Right cardiac atrium (tissue), 5 donors: Measurements from ENCODE around the gene ST6GALNAC3. TPM values are rescaled to one million over a fixed set of nuclear protein-coding genes. Genes with fewer than 3 reads are reported as not detected.

Experiments used
- ATAC-seq, 2 donors: fragments of 200-7000 bp; cut with Tn5 transposase; one replicate each; pipeline versions ENCODE4 v1.8.0 to v1.9.1; 2020; ENCODE audit warnings: moderate library complexity in 2 of 2, mild to moderate bottlenecking in 1 of 2
- DNase-seq, 3 donors: peaks; one replicate each; pipeline ENCODE4 v3.0.0-alpha.2; 2020
- H3K27ac ChIP-seq: one replicate; pipeline ENCODE4 v1.5.1; 2013; ENCODE audit warnings: mild to moderate bottlenecking, low read length, control low read depth, moderate library complexity
- H3K27me3 ChIP-seq: one replicate; pipeline ENCODE4 v1.6.1; 2013; ENCODE audit not compliant: control insufficient read depth, insufficient read depth
- H3K4me1 ChIP-seq: one replicate; pipeline ENCODE4 v1.6.1; 2013; ENCODE audit warnings: low read length; ENCODE audit not compliant: control insufficient read depth, insufficient read depth
- H3K4me3 ChIP-seq: one replicate; pipeline ENCODE4 v1.5.1; 2013; ENCODE audit warnings: low read length, control low read depth
- H3K9me3 ChIP-seq: one replicate; pipeline ENCODE4 v1.6.1; 2013; ENCODE audit warnings: low read length; ENCODE audit not compliant: control insufficient read depth
- WGBS: extraction: QIAGEN DNeasy Blood & Tissue Kit; methylation state at CpG from one replicate; pipeline ENCODE4 v1.1.7; 2013; 5-methylcytosine and 5-hydroxymethylcytosine counted together
- intact Hi-C, 4 donors: fragments of 100-400 bp; cut with DNase I; formaldehyde crosslinking; loops; one replicate each; pipeline versions ENCODE4 v1.11.0 to v1.14.0; 2022 to 2023
- polyA plus RNA-seq: library from polyadenylated mRNA; stranded (reverse); fragments of 200-250 nt; gene quantifications from one replicate; pipeline ENCODE4 v1.2.3, GENCODE V29; 2013
- total RNA-seq, 4 donors: library from RNA; stranded (reverse); fragmentation: NEBNext Ultra II Directional; extraction: Animal tissue kit (Norgen Biotek cat#: 25700); gene quantifications; one replicate each; pipeline ENCODE4 v1.2.1, GENCODE V29; 2021
- donor health status: healthy with polysubstance abuse.
- donor health status: DM: no; HTN: yes; CAD: no.
- donor health status: DM: no; HTN: no; CAD: no.
- donor health status: DM: no; HTN: yes; CAD: no; lungs with severe emphysema.
- donor health status: DM: yes; HTN: yes; CAD: no.

The ST6GALNAC3 gene
- total and polyA plus RNA-seq, 5 donors: 2.8 to 19.9 (median 15.4) TPM

- H3K4me1 ChIP-seq: peaks cover 1% of the 10 kb centered on the region
- no peaks in the 10 kb centered on the region for H3K27me3 ChIP-seq
- no peak overlapping the region for H3K4me3 ChIP-seq
- DNase-seq (peak in 2 of 3 donors; percentile 35 to 57), ATAC-seq (peak; percentile 67 to 74)
- no peak overlapping the region for H3K27ac ChIP-seq
- no peaks in the 10 kb centered on the region for H3K9me3 ChIP-seq
- intact Hi-C loops: no loop called here
Observed at GRCh38 chr1:76390456-76390855, 315.9 kb downstream of the ST6GALNAC3 start.

DNA sequence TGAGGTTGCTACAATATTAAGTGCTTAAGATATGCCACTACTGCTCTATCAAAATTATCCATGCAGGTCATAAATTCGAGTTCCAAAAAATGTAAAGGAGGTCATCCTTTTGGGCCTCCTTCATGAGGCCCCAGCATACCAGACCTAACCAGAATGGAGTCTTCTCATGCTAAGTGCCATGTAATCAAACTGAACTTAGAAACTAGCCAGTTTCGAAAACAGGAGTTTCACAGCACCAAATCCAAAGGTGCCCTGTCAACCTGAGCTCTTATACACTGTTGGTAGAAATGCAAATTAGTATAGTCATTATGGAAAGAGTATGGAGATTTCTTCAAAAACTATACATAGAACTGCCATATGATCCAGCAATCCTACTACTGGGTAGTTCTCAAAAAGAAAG lies 320.5 kb downstream of the ST6GALNAC3 start:
- WGBS: 92% methylated on average over 2 of the region's 2 CpGs
- H3K27me3 ChIP-seq: no peaks in the 10 kb centered on the region
- no peaks in the 10 kb centered on the region for H3K9me3 ChIP-seq

DNA sequence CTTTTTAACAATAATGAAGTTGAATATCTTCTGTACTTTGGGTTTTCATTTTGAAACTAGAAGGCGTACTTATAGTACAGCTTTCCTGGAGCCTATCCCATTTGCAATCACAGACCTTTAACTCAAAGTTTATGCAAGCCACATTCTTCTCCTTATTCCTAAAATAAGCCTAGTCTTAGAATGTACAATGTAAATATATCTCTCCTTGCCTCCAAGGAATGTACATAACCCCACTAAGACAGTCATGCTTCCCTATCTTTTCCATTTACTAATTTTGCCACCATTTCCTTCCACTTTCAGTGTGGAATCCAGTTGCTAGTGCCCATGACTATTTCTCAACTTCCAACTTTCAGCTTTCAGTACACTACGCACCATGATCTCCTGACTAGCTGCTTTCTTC lies 327.6 kb downstream of the ST6GALNAC3 start:
- H3K27me3 ChIP-seq: no peaks in the 10 kb centered on the region
- no peak for ATAC-seq
- no peaks in the 10 kb centered on the region for H3K9me3 ChIP-seq
- intact Hi-C loops: no loop called here
- H3K4me1 ChIP-seq: no peaks in the 10 kb centered on the region
- H3K27ac ChIP-seq: no peak overlapping the region
- no peak for DNase-seq
- WGBS: 98% methylated on average over 2 of the region's 2 CpGs
- no peak overlapping the region for H3K4me3 ChIP-seq

More for the DNA sequence above, 320.5 kb downstream of the ST6GALNAC3 start:
- H3K27ac ChIP-seq: no peak overlapping the region
- intact Hi-C loops: no loop called here
- no peak overlapping the region for H3K4me3 ChIP-seq
- DNase-seq: no peak
- H3K4me1 ChIP-seq: peaks cover 1% of the 10 kb centered on the region
- ATAC-seq: no peak

GRCh38 chr1:76408303-76408702 lies 333.8 kb downstream of the ST6GALNAC3 start:
- DNase-seq (no peak), ATAC-seq (no peak)
- Histone ChIP-seq H3K4me1 (no peaks in the 10 kb centered on the region), H3K4me3 (no peak overlapping the region), H3K9me3 (no peaks in the 10 kb centered on the region), H3K27me3 (no peaks in the 10 kb centered on the region), H3K27ac (no peak overlapping the region)
- intact Hi-C loops: no loop called here
- 91% methylated on average over 3 of the region's 3 CpGs for WGBS

GRCh38 chr1:76410499-76410898 lies 336.0 kb downstream of the ST6GALNAC3 start:
- DNase-seq: no peak

GRCh38 chr1:76418531-76418930 lies 344.0 kb downstream of the ST6GALNAC3 start:
- Histone ChIP-seq H3K27me3 (no peaks in the 10 kb centered on the region), H3K4me1 (no peaks in the 10 kb centered on the region), H3K9me3 (no peaks in the 10 kb centered on the region), H3K4me3 (no peak overlapping the region), H3K27ac (no peak overlapping the region)
- DNase-seq (no peak), ATAC-seq (no peak)
- intact Hi-C loops: no loop called here
- 87% methylated on average over 3 of the region's 3 CpGs for WGBS

More at GRCh38 chr1:76410499-76410898, 336.0 kb downstream of the ST6GALNAC3 start:
- H3K4me1 ChIP-seq: no peaks in the 10 kb centered on the region
- H3K9me3 ChIP-seq: no peaks in the 10 kb centered on the region
- intact Hi-C loops: no loop called here
- no peak for ATAC-seq
- H3K4me3 ChIP-seq: no peak overlapping the region
- 76% methylated on average over 2 of the region's 2 CpGs for WGBS
- no peak overlapping the region for H3K27ac ChIP-seq
- no peaks in the 10 kb centered on the region for H3K27me3 ChIP-seq

DNA sequence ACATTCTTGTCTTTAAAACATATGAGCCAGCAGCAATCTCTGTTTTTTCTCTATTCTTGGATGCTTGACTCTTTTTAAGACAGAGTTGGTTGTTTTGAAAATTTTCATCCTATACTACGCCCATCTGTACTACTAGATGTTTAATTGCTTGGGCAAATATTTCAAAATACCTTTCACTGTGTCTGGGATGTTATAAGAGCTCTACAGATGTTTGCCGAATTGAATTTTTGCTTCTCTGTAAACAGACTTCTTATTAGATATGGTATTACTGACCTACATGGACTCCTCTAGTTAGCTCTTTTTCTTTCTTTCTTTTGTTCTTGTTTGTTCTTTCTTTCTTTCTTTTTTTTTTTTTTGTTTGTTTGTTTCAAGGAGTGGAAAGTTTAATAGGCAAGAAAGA lies 345.1 kb downstream of the ST6GALNAC3 start:
- intact Hi-C loops: no loop called here
- H3K4me1 ChIP-seq: no peaks in the 10 kb centered on the region
- H3K9me3 ChIP-seq: no peaks in the 10 kb centered on the region
- H3K27me3 ChIP-seq: no peaks in the 10 kb centered on the region
- no peak overlapping the region for H3K27ac ChIP-seq
- DNase-seq: no peak
- ATAC-seq: no peak
- H3K4me3 ChIP-seq: no peak overlapping the region
- 81% methylated on average over 2 of the region's 2 CpGs for WGBS

DNA sequence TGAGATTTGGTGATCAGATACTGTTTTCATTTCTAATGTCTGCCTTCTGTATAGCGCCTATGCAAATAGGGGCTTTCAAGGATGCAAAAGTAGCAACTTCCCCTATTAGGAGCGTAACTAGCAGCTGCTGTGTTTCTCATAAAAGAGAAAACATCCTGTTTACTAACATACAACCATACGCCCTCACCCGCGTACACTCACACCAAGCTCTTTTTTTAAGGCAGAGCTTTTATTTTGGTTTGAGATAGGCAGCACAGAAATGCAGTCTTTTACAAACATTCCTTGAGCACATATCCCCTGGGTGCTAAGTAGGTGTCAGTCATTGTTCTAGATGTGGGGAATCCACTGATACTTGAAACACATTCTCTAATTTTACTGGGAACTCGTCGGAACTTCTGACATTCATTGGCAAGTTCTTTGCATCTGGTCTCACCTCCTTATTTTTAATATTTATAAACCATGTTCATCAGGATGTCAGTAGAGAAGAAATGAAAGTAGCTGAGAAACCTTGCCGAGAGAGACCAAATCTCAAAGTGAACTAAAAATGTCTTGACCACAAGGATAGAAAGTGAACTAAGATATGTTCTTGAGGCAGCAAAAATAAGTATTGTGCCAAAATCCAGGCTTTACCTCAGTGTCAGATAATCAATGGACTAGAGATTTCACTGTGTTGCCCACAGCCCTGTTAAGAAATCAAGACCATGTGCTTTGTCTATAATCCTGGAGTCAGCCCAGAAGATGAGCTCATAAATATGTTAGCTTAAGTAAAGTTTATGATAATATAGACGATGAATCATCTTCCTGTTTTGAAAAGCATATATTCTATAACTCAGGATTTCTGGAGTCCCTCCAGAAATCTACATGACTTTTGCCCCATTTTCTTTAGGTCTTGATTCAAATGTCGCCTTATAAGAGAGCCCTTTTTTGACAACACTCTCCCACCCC lies 350.9 kb downstream of the ST6GALNAC3 start:
- Histone ChIP-seq H3K4me3 (no peak overlapping the region), H3K9me3 (no peaks in the 10 kb centered on the region), H3K27me3 (no peaks in the 10 kb centered on the region), H3K27ac (no peak overlapping the region), H3K4me1 (no peaks in the 10 kb centered on the region)
- intact Hi-C loops: no loop called here
- no peak for DNase-seq
- 60% methylated on average over 10 of the region's 10 CpGs for WGBS
- no peak for ATAC-seq

- H3K9me3 ChIP-seq: no peaks in the 10 kb centered on the region
- H3K27ac ChIP-seq: no peak overlapping the region
- DNase-seq (no peak), ATAC-seq (no peak)
- WGBS: 98% methylated on average over 4 of the region's 4 CpGs
- no peak overlapping the region for H3K4me3 ChIP-seq
- intact Hi-C loops: no loop called here
- H3K4me1 ChIP-seq: peaks cover 3% of the 10 kb centered on the region
- no peaks in the 10 kb centered on the region for H3K27me3 ChIP-seq
Observed at GRCh38 chr1:76426606-76427005, 352.1 kb downstream of the ST6GALNAC3 start.

GRCh38 chr1:76428028-76428427 lies 353.5 kb downstream of the ST6GALNAC3 start:
- 96% methylated on average over 2 of the region's 2 CpGs for WGBS

DNA sequence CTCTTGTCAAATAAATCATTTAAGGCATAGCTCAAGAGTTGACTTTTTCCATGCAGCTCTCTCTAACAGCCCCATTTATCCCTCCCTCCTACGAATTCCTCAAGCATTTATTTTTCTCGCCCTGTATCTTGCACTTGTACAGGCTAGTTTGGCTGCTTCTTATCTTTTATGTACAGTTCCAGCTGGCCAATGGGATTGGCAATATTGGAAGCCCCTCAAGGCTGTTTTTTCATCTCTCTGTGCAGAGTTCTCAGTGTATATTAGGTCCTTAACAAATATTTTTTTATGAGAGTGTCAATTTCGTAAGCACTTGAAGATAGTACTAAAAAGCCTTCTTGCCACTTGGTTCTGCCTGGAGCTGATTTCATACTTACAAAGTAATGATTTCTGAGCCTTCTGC lies 356.0 kb downstream of the ST6GALNAC3 start:
- 34% methylated on average over 3 of the region's 3 CpGs for WGBS
- no peaks in the 10 kb centered on the region for H3K27me3 ChIP-seq
- no peak overlapping the region for H3K27ac ChIP-seq
- H3K9me3 ChIP-seq: no peaks in the 10 kb centered on the region
- H3K4me1 ChIP-seq: peaks cover 3% of the 10 kb centered on the region
- ATAC-seq (peak in 1 of 2 donors; percentile 88), DNase-seq (peak in 1 of 3 donors; percentile 26)
- intact Hi-C loops: no loop called here
- no peak overlapping the region for H3K4me3 ChIP-seq

More at GRCh38 chr1:76428028-76428427, 353.5 kb downstream of the ST6GALNAC3 start:
- intact Hi-C loops: no loop called here
- no peaks in the 10 kb centered on the region for H3K27me3 ChIP-seq
- ATAC-seq (no peak), DNase-seq (no peak)
- no peaks in the 10 kb centered on the region for H3K9me3 ChIP-seq
- H3K4me1 ChIP-seq: peaks cover 3% of the 10 kb centered on the region
- H3K4me3 ChIP-seq: no peak overlapping the region
- no peak overlapping the region for H3K27ac ChIP-seq
